Right renal cortex interstitium (tissue), 3 donors: ENCODE results near the gene PPARA. TPM values are rescaled to one million over a fixed set of nuclear protein-coding genes. Genes with fewer than 3 reads are reported as not detected.

Source experiments
- DNase-seq, 3 donors: peaks; one replicate each; pipeline ENCODE4 v3.0.0-alpha.2; 2013; ENCODE audit warnings: low read depth in 3 of 3, low spot score in 2 of 3
- polyA plus RNA-seq, 3 donors: library from polyadenylated mRNA; unstranded; fragments of 120-200 nt; gene quantifications; one replicate each; pipeline ENCODE4 v1.2.1, GENCODE V29; 2013; ENCODE audit not compliant: insufficient read length in 3 of 3

The PPARA gene
- polyA plus RNA-seq, 3 donors: 24.5 to 28.2 (median 26.9) TPM

GRCh38 chr22:46287873-46288751 lies 137.8 kb downstream of the PPARA start:
- DNase-seq: no peak

- DNase-seq: no peak
Observed at GRCh38 chr22:46288846-46289243, 138.5 kb downstream of the PPARA start.

GRCh38 chr22:46289244-46289891 lies 139.0 kb downstream of the PPARA start:
- DNase-seq: no peak

DNA sequence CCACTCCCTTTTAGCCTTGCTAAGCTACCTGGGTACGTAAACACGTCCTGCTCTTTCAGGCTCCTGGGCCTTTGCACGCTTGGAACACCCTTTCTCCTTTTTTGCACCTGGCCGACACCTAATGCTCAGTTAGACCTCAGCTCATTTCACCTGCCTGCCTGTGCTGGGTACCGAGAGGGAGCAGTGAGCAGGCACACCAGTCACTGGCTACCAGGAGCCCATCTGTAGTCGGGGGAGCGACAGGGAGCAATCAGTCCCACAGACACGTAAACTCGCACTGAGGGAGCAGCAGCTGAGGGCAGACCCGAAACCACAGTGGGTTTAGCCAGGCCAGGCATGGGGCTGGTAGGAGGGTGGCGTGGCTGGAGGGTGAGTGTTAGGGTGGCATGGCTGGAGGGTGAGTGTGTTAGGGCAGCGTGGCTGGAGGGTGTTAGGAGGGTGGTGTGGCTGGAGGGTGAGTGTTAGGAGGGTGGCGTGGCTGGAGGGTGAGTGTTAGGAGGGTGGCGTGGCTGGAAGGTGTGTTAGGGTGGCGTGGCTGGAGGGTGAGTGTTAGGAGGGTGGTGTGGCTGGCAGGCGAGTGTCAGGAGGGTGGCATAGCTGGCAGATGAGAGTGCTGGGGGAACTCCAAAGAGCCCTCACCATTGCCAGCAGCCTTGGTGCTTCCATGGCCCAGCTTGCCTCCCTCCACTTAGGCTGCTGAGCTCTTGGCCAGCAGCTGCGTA lies 140.0 kb downstream of the PPARA start:
- no peak for DNase-seq

- no peak for DNase-seq
Observed at GRCh38 chr22:46290843-46291785, 140.8 kb downstream of the PPARA start.

DNA sequence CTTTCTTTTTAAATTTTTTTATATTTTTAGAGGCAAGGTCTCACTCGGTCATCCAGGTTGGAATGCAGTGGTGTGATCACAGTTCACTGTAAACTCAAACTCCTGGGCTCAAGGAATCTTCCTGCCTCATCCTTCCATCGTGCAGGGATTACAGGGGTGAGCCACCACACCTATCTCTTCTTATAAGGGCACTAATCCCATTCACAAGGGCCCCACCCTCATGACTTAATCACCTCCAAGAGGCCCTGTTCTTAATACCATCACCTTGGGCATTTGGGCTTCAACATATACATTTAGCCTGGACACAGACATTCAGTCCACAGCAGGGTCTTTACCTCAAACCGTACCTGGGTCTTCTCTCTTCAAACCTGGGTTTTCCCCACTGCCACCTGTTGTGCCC lies 141.8 kb downstream of the PPARA start:
- no peak for DNase-seq

GRCh38 chr22:46292732-46293131 lies 142.4 kb downstream of the PPARA start:
- DNase-seq: no peak

Other genes with a start within 250 kb of the PPARA start
- gene WNT7B, start 173.4 kb upstream of the PPARA start, polyA plus RNA-seq: 10 to 100 TPM in 1 of 3 donors, 1 to 10 TPM in 2; 5.2 to 11.1 (median 9.0) TPM
- gene CDPF1, start 99.8 kb downstream of the PPARA start, polyA plus RNA-seq: 10 to 100 TPM; 11.6 to 12.5 (median 11.7) TPM
- gene PKDREJ, start 112.8 kb downstream of the PPARA start, polyA plus RNA-seq: under 1 TPM; 0.28 to 0.44 (median 0.37) TPM
- gene TTC38, start 117.5 kb downstream of the PPARA start, polyA plus RNA-seq: 10 to 100 TPM; 46.9 to 49.3 (median 48.6) TPM
- 10 to 100 TPM; 13.6 to 13.9 (median 13.7) TPM for gene GTSE1, start 146.3 kb downstream of the PPARA start, polyA plus RNA-seq
- 10 to 100 TPM; 40.7 to 45.8 (median 43.6) TPM for gene TRMU, start 185.2 kb downstream of the PPARA start, polyA plus RNA-seq